K562 (cell line): ENCODE measurements around the gene TRPM2. TPM values are rescaled to one million over a fixed set of nuclear protein-coding genes. Genes with fewer than 3 reads are reported as not detected.

ENCODE experiments used
- ATF1 ChIP-seq, 2 experiments: fragments of 450-650 bp in 1 of 2; IDR thresholded peaks; 2 replicates each; pipeline ENCODE4 v1.6.1; 2016; ENCODE audit warnings: missing compliant biosample characterization in 1 of 2, missing genetic modification characterization in 1 of 2
- CXXC5 ChIP-seq: fragments of 250-450 bp; sonication (Bioruptor Pico); IDR thresholded peaks from 2 replicates; pipeline ENCODE4 v1.8.0; 2022; ENCODE audit warnings: inconsistent platforms, mild to moderate bottlenecking, moderate library complexity
- HCFC1 ChIP-seq: IDR thresholded peaks from 2 replicates; pipeline ENCODE4 v1.6.1; 2012; ENCODE audit warnings: low read depth, low read length, improper control_type of control experiment
- HMGXB4 ChIP-seq: sonication (generic); formaldehyde crosslinking; IDR thresholded peaks from 2 replicates; pipeline ENCODE4 v1.8.1; 2023; ENCODE audit warnings: mild to moderate bottlenecking, missing genetic modification reagents
- MAFF ChIP-seq: IDR thresholded peaks from 2 replicates; pipeline ENCODE4 v1.6.1; 2012; ENCODE audit warnings: low read length, improper control_type of control experiment
- PCBP2 ChIP-seq: fragments of 200-400 bp; formaldehyde crosslinking; IDR thresholded peaks from 2 replicates; pipeline ENCODE4 v1.6.1; 2018; ENCODE audit warnings: low read length, low read depth, mild to moderate bottlenecking, moderate library complexity; ENCODE audit not compliant: poor library complexity, severe bottlenecking
- PHB ChIP-seq: fragments of 250-450 bp; sonication (Bioruptor Pico); IDR thresholded peaks from 2 replicates; pipeline ENCODE4 v1.5.0; 2021
- POLR2A ChIP-seq: fragments of 450-650 bp; conservative IDR thresholded peaks from 2 replicates; pipeline ENCODE4 v1.6.1; 2016
- RAD51 ChIP-seq: fragments of 450-650 bp; IDR thresholded peaks from 2 replicates; pipeline ENCODE4 v1.7.1; 2016; ENCODE audit warnings: low read depth, mild to moderate bottlenecking, borderline replicate concordance
- RBM25 ChIP-seq: fragments of 200-400 bp; formaldehyde crosslinking; IDR thresholded peaks from 2 replicates; pipeline ENCODE4 v1.6.1; 2018; ENCODE audit warnings: low read length, low read depth, moderate library complexity; ENCODE audit not compliant: severe bottlenecking
- SFPQ ChIP-seq: fragments of 200-400 bp; formaldehyde crosslinking; IDR thresholded peaks from 2 replicates; pipeline ENCODE4 v1.6.1; 2017; ENCODE audit warnings: mild to moderate bottlenecking, low read depth, low read length, moderate library complexity
- SMC3 ChIP-seq: conservative IDR thresholded peaks from 2 replicates; pipeline ENCODE4 v1.6.1; 2011; ENCODE audit warnings: low read depth, low read length, improper control_type of control experiment; ENCODE audit not compliant: insufficient read depth
- TBP ChIP-seq: optimal IDR thresholded peaks from 2 replicates; pipeline ENCODE3; 2011; ENCODE audit warnings: low read depth, low read length, improper control_type of control experiment
- TFAM ChIP-seq: fragments of 250-450 bp; sonication (Bioruptor Pico); conservative IDR thresholded peaks from 2 replicates; pipeline ENCODE4 v1.5.0; 2021; ENCODE audit warnings: mild to moderate bottlenecking, moderate library complexity
- TFAP4 ChIP-seq: sonication (generic); formaldehyde crosslinking; IDR thresholded peaks from 2 replicates; pipeline ENCODE4 v1.8.0; 2022; ENCODE audit warnings: missing genetic modification reagents, mild to moderate bottlenecking, moderate library complexity, borderline replicate concordance
- THAP7 ChIP-seq: fragments of 250-450 bp; sonication (Bioruptor Pico); IDR thresholded peaks from 2 replicates; pipeline ENCODE4 v1.5.0; 2021
- THRB ChIP-seq: fragments of 450-650 bp; formaldehyde crosslinking; conservative IDR thresholded peaks from 2 replicates; pipeline ENCODE4 v1.4.0; 2022; ENCODE audit warnings: mild to moderate bottlenecking, missing genetic modification characterization
- ZBTB7A ChIP-seq: IDR thresholded peaks from 2 replicates; pipeline ENCODE4 v1.6.1; 2011; ENCODE audit warnings: low read depth, mild to moderate bottlenecking, low read length, moderate library complexity, borderline replicate concordance; ENCODE audit not compliant: control insufficient read depth
- ZNF12 ChIP-seq: sonication (generic); formaldehyde crosslinking; IDR thresholded peaks from 2 replicates; pipeline ENCODE4 v1.4.0; 2020; ENCODE audit warnings: mild to moderate bottlenecking, missing genetic modification reagents
- ZNF668 ChIP-seq: fragments of 250-450 bp; sonication (Bioruptor Pico); IDR thresholded peaks from 2 replicates; pipeline ENCODE4 v1.8.0; 2022; ENCODE audit warnings: mild to moderate bottlenecking, inconsistent platforms
- polyA plus RNA-seq, 8 experiments: library from polyadenylated mRNA; depleted of rRNA in 4 of 8; stranded (reverse) in 5 of 8; unstranded in 3 of 8; fragments of >200 nt; fragmentation: Nextera tagmentation in 2 of 8; fragmentation: Illumina TruSeq in 1 of 8; extraction: Ambion mirVana in 2 of 8; extraction: Trizol in 1 of 8; gene quantifications; 2 replicates each; pipeline versions ENCODE4 v1.2.1 to v1.2.3, GENCODE V29; 2011 to 2014; ENCODE audit warnings: inconsistent platforms in 1 of 8, missing spikeins in 1 of 8
- total RNA-seq, 7 experiments: library from RNA; depleted of rRNA in 6 of 7; stranded (reverse); fragments of >200 nt in 6 of 7; fragmentation: Illumina TruSeq in 2 of 7; extraction: Trizol in 2 of 7; gene quantifications; 2 replicates each; pipeline versions ENCODE4 v1.2.1 to v1.2.3, GENCODE V29; 2011 to 2021; ENCODE audit warnings: low replicate concordance in 1 of 7

Gene TRPM2
- total and polyA plus RNA-seq, 9 of the 15 experiments (the other 6 are each of a cell fraction or from before 2014, with no cell fraction given) = 0.33 to 2.1 (median 0.98) TPM; not detected in 2

- TF ChIP-seq THAP7 = no peak
- TF ChIP-seq THRB (CRISPR knock-in tag) = 0 out of 2 replicates have a peak, but pooled peaks have one; percentile 47
- no peak for TF ChIP-seq RAD51
- TF ChIP-seq MAFF = no peak
- TF ChIP-seq PCBP2 = no peak
- TF ChIP-seq HMGXB4 (CRISPR knock-in tag) = peak; percentile 96
- peak; percentile 99 for TF ChIP-seq ATF1 (CRISPR knock-in tag; IDR thresholded peaks at IDR 0.05)
- peak; percentile 100 for TF ChIP-seq ATF1 (tag; IDR thresholded peaks at IDR 0.05)
- TF ChIP-seq PHB (CRISPR knock-in tag) = no peak
- TF ChIP-seq RBM25 = no peak
- TF ChIP-seq TFAP4 (CRISPR knock-in tag) = peak; percentile 90
- peak; percentile 65; the same call in 1 of the 2 replicates for TF ChIP-seq ZBTB7A
- TF ChIP-seq ZNF668 = 0 out of 2 replicates have a peak, but pooled peaks have one; percentile 46
- no peak for TF ChIP-seq SFPQ
- peak; percentile 51 for TF ChIP-seq TBP
- peak; percentile 77; the same call in 1 of the 2 replicates for TF ChIP-seq ZNF12 (CRISPR knock-in tag)
- TF ChIP-seq HCFC1 = peak; percentile 93
- no peak for TF ChIP-seq SMC3
- no peak for TF ChIP-seq TFAM (CRISPR knock-in tag)
- TF ChIP-seq POLR2A = peak; percentile 96
- peak; percentile 96 for TF ChIP-seq CXXC5
Measured at GRCh38 chr21:44338971-44339910, 14.2 kb upstream of the TRPM2 start, which contains the start of gene CFAP410 (continued).
